Fibroblast of the conjunctiva (primary cell): ENCODE measurements around the gene NANS.
"Not testable (repeated sequence)": the region's sequence is repeated elsewhere in the genome, so short reads cannot be mapped to it uniquely, and the experiment has no call there.

Experiments
- DNase-seq: peaks from one replicate; pipeline ENCODE4 v3.0.0-alpha.2; 2010; ENCODE audit warnings: low read depth

The NANS gene

DNA sequence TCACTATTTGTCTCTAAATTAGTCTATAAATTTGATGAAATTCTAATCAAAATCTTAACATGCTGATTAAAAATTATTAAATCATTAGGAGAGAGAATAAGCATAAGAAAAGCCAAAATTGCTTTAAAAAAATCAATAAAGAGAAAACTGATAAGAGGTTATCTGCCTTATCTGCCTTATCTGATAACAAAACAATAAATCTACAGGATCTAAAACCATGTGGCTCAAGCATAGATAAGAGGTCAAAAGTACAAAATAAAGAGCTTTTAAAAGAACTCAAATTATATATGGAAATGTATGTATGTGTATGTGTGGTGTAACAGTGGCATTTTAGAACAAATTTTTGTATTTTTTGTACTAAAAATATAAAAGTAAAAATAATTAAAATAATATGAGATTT is 43.9 kb downstream of the NANS start:
- DNase-seq, result no peak

- DNase-seq, result no peak
Measured at GRCh38 chr9:98101416-98101815, 44.9 kb downstream of the NANS start.

- no peak for DNase-seq
Measured at GRCh38 chr9:98101868-98102273, 45.3 kb downstream of the NANS start.

DNA sequence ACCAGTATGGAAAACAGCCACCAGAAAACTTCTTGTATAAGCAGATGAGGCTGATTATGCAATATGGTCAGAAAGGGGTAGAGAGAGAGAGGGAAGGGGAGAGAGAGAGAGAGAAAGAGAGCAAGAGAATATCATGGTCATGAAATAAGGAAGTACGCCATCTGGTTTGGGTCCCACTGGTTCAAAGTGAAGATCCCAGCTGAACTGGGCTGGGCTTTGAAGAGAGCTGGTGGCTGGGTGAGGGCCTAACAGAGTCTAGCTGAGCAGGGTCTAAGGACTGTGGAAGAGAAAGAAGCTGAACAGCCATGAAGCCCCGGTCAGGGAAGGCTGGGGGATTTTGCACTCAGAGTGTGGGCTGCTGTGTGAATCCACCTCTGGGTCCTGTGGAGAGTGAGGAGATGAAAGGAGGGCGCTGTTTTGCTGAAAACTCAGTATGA is 47.9 kb downstream of the NANS start:
- DNase-seq, result no peak

GRCh38 chr9:98105006-98105405 is 48.5 kb downstream of the NANS start:
- no peak for DNase-seq

GRCh38 chr9:98107926-98108325 is 51.4 kb downstream of the NANS start:
- DNase-seq, result no peak

DNA sequence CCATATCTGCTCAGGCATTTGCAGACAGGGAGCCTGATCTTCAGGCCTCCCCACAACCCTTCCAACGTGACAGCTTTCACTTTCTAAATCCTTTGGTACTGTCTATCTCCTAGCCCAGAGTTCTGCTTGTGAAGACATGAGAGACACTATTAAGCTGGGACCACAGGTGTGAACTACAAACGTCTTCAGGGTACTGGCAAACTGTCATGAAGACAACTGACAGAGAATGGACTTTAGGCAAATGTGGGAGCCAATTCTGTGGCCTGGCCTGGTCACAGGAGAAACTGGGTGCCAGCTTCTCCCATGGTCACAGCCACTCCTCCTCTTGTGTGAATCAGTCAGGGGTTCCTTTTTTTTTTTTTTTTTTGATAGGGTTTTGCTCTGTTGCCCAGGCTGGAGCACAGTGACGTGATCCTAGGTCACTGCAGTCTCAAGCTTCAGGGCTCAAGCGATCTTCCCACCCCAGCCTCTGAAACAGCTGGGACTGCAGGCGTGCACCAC is 52.0 kb downstream of the NANS start:
- DNase-seq, result no peak

GRCh38 chr9:98109052-98109451 is 52.5 kb downstream of the NANS start:
- DNase-seq, result no peak

DNA sequence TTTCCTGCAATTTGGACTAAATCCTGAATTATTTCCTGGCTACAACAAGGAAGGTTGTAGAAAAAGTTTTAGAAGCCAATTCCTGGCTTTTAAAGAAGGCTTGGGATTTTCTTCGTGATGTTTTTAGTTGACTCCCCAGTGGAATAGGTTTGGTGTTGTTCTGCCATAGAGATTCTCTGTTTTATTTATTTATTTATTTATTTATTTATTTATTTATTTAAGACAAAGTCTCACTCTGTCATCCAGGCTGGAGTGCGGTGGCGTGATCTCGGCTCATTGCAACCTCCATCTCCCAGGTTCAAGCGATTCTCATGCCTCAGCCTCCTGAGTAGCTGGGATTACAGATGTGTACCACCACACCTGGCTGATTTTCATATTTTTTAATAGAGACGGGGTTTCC is 60.6 kb downstream of the NANS start:
- not testable (repeated sequence) for DNase-seq

- DNase-seq, result no peak
Measured at GRCh38 chr9:98117984-98118639, 61.6 kb downstream of the NANS start.

DNA sequence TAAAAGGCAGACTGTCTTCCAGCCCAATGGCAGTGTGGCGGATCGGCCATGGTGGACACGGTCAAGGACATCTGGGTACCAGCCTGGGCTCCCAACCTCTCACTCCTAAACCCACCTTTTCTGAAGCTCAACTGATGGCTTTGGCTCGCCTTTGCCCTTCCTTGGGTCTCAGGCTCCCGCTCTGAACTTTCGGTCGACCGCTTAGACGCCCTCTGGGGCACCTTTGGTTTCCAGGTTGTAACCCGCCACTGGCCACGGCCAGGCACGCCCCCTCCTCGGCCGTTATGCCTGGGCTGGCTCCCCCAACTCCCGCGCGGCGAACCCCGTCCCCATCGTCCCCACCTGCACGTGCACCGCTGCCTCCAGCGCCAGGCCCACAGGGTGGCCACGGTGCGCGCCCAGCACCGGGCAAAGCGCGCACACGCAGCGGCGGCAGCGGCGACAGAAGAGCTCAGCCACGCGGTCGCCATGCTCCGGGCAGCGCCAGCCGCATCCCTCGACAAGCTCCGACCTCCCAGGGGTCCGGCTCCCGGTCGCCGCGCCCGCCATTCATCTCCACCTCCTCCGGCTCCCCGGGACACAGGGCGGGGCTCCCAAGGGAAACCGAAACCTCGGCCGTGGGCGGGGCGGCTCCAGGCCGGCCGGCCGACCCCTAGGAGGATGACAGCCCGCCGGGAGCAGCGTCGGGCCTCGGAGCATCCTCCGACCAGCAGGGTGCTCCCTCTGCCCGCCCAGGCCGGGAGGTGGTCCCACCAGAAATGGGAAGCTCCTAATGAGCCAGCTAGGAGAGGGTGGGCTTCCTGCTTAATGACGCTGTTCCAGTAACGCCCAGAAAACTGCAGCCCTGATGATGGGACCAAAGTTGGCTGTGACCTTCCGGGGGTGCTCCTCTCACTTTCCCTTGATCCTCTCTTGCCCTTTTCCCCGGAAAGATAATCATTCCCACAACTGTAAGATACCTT is 62.4 kb downstream of the NANS start, which contains the start of gene TRIM14:
TSS of gene TRIM14 (minus strand) at position 583 of the 962 bp plus-strand sequence. CDS start at position 549, 34 bp downstream.
- peak; percentile 3 for DNase-seq

DNA sequence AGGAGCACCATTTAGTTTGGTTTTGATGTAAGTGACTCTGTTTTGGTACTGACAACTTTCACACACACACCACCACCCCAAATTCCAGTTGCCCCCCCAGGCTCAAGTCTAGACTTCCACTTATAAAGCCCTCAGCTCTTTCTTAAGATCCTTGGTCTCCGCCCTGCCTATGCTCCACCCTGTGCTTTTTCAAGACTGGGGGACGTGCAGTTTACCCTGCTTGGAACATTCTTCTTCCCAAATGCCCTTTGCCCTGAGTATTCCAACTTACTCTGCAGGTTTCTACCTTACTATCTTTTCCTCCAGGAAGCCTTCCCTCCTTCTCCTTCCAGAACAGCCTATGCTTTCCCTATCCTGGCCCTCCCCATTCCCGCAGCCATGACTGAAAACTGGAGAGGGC is 63.9 kb downstream of the NANS start:
- DNase-seq, result no peak

DNA sequence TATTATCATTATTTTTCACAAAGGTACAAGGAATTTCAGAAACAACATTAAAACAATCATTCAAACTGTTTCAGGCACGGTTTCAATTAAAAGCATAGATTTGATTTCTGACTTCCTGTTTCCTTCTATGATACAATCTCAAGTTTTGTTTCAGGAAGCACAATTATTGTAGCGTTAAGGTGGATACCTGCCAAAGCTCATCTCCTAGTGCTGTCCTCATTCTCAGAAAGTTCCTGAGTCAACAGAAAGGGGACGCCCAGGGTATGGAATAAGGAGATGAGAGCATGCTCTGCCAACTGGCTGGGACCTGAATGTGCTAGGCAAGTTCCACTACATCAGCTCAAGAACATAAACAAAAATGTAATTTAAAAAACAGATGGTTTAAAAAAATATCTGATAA is 64.5 kb downstream of the NANS start:
- no peak for DNase-seq

- DNase-seq, result not testable (repeated sequence)
Measured at GRCh38 chr9:98124091-98124490, 67.6 kb downstream of the NANS start.

DNA sequence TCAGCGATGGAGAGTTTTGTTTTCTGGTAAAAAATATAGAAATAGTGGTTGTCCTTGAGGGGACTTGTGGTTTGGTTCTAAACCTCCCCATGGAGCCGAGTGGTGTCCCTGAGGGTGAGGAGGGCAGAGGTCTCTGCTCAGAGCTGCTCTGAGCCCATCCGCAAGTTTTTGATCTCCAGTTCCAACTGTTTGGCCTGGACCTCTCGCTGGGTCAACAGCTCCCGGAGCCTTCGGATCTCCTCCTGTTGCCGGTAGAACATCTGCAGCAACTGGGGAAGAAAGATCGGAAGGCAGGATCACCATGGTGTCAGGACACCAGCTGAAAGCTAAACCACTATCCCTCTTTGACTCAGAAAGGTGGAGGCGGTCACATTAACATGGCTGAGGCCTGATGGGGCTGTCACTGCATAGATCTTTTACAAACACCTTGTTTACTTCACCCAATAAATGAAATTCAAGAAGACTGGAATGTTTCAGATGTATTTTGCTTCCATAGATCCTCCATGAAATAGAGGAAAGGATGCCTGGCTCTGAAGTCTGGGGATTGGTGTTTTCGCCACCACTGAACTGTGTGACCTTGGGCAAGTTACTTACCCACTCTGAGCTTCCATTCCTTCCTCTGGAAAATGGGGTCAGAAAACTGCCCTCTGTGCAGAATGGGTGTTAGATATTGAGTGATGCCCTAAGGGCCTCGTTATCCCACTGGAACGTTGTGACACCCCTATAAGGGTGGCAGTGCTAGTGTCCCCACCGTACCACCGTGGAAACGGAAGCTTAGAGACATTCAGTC is 68.3 kb downstream of the NANS start:
- DNase-seq, result no peak

GRCh38 chr9:98127226-98127625 is 70.7 kb downstream of the NANS start:
- DNase-seq, result no peak

- no peak for DNase-seq
Measured at GRCh38 chr9:98128316-98128715, 71.8 kb downstream of the NANS start.

DNA sequence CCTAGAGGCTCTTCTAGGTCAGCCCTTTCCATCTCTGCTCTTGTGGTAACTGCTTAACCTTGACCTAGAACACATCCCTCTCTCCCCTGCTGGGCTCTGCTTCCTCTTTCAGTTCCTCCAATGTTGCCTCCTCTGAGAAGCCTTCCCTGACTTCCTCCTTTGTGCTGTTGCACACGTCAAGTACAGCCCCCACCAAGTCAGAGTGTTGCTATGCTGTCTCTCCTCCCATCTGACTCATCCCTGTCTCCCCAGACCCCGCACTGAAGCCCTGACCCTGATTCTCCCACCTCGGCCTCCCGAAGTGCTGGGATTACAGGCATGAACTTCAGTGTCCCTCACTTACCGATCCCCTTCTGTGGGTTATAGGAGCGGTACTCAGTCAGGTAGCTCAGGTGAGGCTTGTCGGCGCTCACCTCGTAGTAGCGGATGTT is 72.9 kb downstream of the NANS start:
- DNase-seq, result no peak

DNA sequence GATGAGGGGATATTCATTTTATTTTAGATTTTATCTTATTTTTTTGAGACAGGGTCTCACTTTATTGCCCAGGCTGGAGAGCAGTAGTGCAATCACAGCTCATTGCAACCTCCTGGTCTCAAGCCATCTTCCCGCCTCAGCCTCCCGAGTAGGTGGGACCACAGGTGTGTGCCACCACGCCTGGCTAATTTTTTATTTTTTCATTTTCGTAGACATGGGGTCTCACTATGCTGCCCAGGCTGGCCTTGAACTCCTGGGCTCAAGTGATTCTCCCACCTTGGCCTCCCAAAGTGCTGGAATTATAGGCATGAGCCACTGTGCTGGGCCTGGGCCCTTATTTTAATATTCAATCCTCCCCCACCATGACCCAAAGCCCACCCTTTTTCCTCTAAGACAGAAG is 73.5 kb downstream of the NANS start:
- not testable (repeated sequence) for DNase-seq

- DNase-seq, result no peak
Measured at GRCh38 chr9:98130576-98131228, 74.2 kb downstream of the NANS start.

DNA sequence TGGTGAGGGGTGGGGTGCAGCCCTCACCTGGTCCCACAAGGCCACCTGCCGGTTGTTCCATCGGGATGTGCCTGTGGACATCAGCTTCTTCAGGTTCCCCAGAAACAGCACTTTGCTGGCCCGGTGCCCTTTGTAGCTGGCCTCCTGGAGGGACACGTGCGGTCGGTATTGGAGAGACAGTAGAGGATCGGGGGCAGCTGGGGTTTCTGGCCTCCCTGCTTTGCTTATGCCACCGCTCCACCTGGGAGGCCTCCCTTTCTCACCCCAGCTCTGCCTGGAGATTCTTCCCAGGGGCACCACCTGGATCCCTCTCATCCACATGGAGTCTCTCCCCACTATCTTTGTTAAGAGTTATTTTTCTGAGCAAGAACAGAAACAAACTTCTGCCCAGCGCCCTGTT is 75.6 kb downstream of the NANS start:
- DNase-seq, result no peak
